ENCODE results near the gene MYBPC2.

The MYBPC2 gene

DNA sequence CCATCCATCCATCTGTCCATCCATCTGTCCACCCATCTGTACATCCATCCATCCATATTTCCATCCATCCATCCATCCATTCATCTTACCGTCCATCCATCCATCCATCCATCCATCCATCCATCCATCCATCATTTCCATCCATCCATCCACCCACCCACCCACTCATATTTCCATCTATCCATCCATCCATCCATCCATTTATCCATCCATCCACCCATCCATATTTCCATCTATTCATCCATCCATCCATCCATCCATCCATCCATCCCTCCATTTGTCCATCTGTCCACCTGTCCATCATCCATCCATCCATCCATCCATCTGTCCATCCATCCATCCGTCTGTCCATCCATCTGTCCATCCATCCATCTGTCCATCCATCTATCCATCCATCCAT lies 23.3 kb downstream of the MYBPC2 start:
- Histone ChIP-seq H3K4me1 (no peaks in the 10 kb centered on the region), H3K27ac (no peak overlapping the region), H3K9me3 (no peaks in the 10 kb centered on the region), H3K4me3 (no peak overlapping the region), H3K27me3 (peaks cover 0 to 59% of the 10 kb centered on the region in 2 donors), H3K36me3 (no peaks in the 10 kb centered on the region)
- TF ChIP-seq, protein P1, sequence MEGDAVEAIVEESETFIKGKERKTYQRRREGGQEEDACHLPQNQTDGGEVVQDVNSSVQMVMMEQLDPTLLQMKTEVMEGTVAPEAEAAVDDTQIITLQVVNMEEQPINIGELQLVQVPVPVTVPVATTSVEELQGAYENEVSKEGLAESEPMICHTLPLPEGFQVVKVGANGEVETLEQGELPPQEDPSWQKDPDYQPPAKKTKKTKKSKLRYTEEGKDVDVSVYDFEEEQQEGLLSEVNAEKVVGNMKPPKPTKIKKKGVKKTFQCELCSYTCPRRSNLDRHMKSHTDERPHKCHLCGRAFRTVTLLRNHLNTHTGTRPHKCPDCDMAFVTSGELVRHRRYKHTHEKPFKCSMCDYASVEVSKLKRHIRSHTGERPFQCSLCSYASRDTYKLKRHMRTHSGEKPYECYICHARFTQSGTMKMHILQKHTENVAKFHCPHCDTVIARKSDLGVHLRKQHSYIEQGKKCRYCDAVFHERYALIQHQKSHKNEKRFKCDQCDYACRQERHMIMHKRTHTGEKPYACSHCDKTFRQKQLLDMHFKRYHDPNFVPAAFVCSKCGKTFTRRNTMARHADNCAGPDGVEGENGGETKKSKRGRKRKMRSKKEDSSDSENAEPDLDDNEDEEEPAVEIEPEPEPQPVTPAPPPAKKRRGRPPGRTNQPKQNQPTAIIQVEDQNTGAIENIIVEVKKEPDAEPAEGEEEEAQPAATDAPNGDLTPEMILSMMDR (IDR thresholded peaks at IDR 0.05) = no peak
- DNase-seq = no peak
- intact Hi-C loops (cut with DNase I; ENCODE audit: low total_unique reads) = no loop called here

DNA sequence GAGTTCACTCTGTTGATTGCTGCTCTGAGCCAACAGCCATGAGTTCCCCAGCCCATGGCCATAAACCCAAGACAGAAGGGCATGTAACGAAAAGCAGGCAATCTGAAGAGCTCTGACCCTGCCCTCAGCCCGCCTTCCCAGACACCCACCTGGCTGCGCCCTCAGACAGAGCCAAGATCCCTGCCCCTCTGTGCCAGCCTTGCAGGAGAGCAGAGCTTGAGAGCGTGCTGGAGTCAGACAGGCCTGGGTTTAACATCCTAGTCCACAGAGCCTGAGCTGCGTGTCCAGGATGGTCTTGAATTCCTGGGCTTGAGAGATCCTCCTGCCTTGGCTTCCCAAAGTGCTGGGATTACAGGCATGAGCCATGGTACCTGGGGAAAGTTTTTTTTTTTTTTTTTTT lies 24.6 kb downstream of the MYBPC2 start:
- H3K9me3 ChIP-seq = no peaks in the 10 kb centered on the region
- no peaks in the 10 kb centered on the region for H3K4me1 ChIP-seq
- intact Hi-C loops (cut with DNase I; ENCODE audit: low total_unique reads) = no loop called here
- H3K27ac ChIP-seq = no peak overlapping the region
- TF ChIP-seq, protein P1 (IDR thresholded peaks at IDR 0.05) = no peak
- H3K27me3 ChIP-seq = peaks cover 0 to 66% of the 10 kb centered on the region in 2 donors
- no peaks in the 10 kb centered on the region for H3K36me3 ChIP-seq
- H3K4me3 ChIP-seq = no peak overlapping the region
- no peak for DNase-seq

DNA sequence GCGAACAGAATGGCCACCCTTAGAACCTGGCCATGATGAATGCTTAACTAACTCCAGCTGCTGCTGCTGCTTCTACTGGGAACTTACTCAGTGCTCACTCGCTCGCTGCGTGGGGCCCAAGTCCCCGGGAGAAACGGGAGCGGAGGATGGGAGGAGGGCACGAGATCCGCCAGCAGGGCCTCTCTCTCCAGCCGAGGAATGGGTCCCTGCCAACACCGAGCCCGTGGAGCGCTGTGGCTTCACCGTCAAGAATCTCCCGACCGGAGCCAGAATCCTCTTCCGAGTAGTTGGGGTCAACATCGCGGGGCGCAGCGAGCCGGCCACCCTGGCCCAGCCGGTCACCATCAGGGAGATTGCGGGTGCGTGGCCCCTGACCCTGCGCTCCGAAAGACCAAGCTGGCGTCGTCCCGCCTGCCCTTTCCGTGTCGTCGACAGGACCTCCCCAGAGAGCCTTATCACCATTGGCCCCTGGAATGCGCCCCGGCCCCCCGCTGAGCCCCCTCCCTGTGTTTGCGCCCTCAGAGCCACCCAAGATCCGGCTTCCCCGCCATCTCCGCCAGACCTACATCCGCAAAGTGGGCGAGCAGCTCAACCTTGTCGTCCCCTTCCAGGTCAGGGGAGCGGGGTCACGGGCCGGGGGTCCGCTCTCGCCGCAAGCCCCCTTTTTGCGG lies 25.8 kb downstream of the MYBPC2 start:
- no peaks in the 10 kb centered on the region for H3K36me3 ChIP-seq
- intact Hi-C loops (cut with DNase I; ENCODE audit: low total_unique reads) = no loop called here

GRCh38 chr19:50459067-50459456 lies 26.4 kb downstream of the MYBPC2 start:
- Histone ChIP-seq H3K36me3 (no peaks in the 10 kb centered on the region), H3K9me3 (no peaks in the 10 kb centered on the region), H3K4me3 (no peak overlapping the region), H3K4me1 (no peaks in the 10 kb centered on the region), H3K27me3 (peaks cover 0 to 73% of the 10 kb centered on the region in 2 donors), H3K27ac (no peak overlapping the region)
- intact Hi-C loops (cut with DNase I; ENCODE audit: low total_unique reads) = no loop called here
- DNase-seq = no peak
- TF ChIP-seq, protein P1 (IDR thresholded peaks at IDR 0.05) = no peak

More for the DNA sequence above, 25.8 kb downstream of the MYBPC2 start:
- H3K9me3 ChIP-seq = no peaks in the 10 kb centered on the region
- TF ChIP-seq, protein P1 (IDR thresholded peaks at IDR 0.05) = no peak
- H3K27me3 ChIP-seq = peaks cover 0 to 71% of the 10 kb centered on the region in 2 donors
- H3K4me3 ChIP-seq = no peak overlapping the region
- H3K27ac ChIP-seq = no peak overlapping the region
- no peak for DNase-seq
- no peaks in the 10 kb centered on the region for H3K4me1 ChIP-seq

- intact Hi-C loops (cut with DNase I; ENCODE audit: low total_unique reads) = no loop called here
- Histone ChIP-seq H3K4me3 (no peak overlapping the region), H3K9me3 (no peaks in the 10 kb centered on the region), H3K36me3 (no peaks in the 10 kb centered on the region), H3K4me1 (no peaks in the 10 kb centered on the region), H3K27ac (no peak overlapping the region), H3K27me3 (peaks cover 0 to 78% of the 10 kb centered on the region in 2 donors)
- TF ChIP-seq, protein P1 (IDR thresholded peaks at IDR 0.05) = no peak
- no peak for DNase-seq
Observed at GRCh38 chr19:50459638-50460037, 26.9 kb downstream of the MYBPC2 start.

Data from tibial artery (tissue), 4 donors.